UCSD-AML1 (cell line): ENCODE results near the gene ZSCAN9.

Experiments
- DNase-seq: peaks from one replicate; lab custom pipeline; 2025; ENCODE audit not compliant: unreplicated experiment; lab: John Stamatoyannopoulos, UW

The ZSCAN9 gene

GRCh38 chr6:28266563-28266961, 41.5 kb downstream of the ZSCAN9 start:
- DNase-seq: no peak

GRCh38 chr6:28266962-28267694, 42.1 kb downstream of the ZSCAN9 start, which contains the start of gene ZSCAN26:
Gene ZSCAN26, plus strand, starts transcription at chr6:28267143. Its CDS starts 4,777 bp downstream, at chr6:28271920.
- peak; percentile 88 for DNase-seq

GRCh38 chr6:28267695-28268059, 42.6 kb downstream of the ZSCAN9 start:
- no peak for DNase-seq

- no peak for DNase-seq
Measured at GRCh38 chr6:28269492-28269891, 44.4 kb downstream of the ZSCAN9 start.

- DNase-seq: no peak
Measured at GRCh38 chr6:28274888-28275287, 49.8 kb downstream of the ZSCAN9 start.

- no peak for DNase-seq
Measured at GRCh38 chr6:28277746-28278145, 52.7 kb downstream of the ZSCAN9 start.

- no peak for DNase-seq
Measured at GRCh38 chr6:28280595-28281287, 55.7 kb downstream of the ZSCAN9 start.

GRCh38 chr6:28281288-28282064, 56.4 kb downstream of the ZSCAN9 start, which contains the start of gene PGBD1:
Gene PGBD1, plus strand, starts transcription at chr6:28281572. Its CDS starts 2,242 bp downstream, at chr6:28283814.
- DNase-seq: peak; percentile 77

GRCh38 chr6:28282926-28283325, 57.9 kb downstream of the ZSCAN9 start:
- no peak for DNase-seq
